ENCODE results near the gene GLRX.

DNA sequence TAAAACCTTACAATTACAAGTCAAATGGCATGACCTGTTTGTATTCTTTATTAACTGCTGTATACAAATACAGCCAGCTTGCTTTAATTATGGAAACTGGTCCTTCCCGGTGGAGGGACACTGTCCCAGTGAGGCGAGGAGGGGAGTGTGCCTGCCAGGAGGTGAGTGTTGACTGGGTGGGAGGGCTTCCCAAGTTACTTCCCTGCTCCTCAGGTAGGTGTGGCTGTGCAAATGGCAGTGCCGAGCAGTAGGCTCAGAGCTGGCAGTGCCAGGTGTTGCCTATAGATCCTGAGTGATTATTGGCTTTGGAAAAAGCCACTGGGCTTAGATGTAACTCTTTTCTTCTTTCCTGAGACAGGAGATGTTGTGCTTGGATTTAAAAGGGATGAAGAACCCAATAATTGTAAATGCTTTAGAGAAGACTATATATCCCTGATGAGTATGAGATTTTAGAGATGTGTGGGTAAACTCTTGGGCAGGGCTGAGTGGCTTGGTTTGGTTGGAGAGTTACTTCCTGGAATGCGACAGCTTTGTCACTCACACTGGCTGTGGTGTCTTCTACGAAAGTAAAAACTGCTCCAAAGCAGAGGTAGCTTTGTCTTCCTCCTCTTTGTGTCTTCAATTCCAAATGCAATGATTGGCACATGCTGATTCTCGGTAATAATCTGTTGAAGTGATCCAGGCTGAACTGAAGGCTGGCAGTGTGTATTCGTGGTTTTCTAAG lies 43.7 kb downstream of the GLRX start:
- TF ChIP-seq, protein P1, sequence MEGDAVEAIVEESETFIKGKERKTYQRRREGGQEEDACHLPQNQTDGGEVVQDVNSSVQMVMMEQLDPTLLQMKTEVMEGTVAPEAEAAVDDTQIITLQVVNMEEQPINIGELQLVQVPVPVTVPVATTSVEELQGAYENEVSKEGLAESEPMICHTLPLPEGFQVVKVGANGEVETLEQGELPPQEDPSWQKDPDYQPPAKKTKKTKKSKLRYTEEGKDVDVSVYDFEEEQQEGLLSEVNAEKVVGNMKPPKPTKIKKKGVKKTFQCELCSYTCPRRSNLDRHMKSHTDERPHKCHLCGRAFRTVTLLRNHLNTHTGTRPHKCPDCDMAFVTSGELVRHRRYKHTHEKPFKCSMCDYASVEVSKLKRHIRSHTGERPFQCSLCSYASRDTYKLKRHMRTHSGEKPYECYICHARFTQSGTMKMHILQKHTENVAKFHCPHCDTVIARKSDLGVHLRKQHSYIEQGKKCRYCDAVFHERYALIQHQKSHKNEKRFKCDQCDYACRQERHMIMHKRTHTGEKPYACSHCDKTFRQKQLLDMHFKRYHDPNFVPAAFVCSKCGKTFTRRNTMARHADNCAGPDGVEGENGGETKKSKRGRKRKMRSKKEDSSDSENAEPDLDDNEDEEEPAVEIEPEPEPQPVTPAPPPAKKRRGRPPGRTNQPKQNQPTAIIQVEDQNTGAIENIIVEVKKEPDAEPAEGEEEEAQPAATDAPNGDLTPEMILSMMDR (conservative IDR thresholded peaks at IDR 0.05 in 1 of 2, IDR thresholded peaks at IDR 0.05 in 1 of 2; ENCODE audit: low read depth in 1 of 2, low read length in 2 of 2), result no peak
- TF ChIP-seq EZH2 (IDR thresholded peaks at IDR 0.05; ENCODE audit: low read length, missing control alignments), result no peak
